ENCODE measurements around the gene NMNAT2. TPM values are rescaled to one million over a fixed set of nuclear protein-coding genes. Genes with fewer than 3 reads are reported as not detected.

NMNAT2 gene
- total and polyA plus RNA-seq, 10 of the 15 experiments (the other 5 are each of a cell fraction or from before 2014, with no cell fraction given) = 0.02 to 2.0 (median 0.60) TPM

GRCh38 chr1:183379951-183380350 lies 38.2 kb downstream of the NMNAT2 start (continued):
- TF ChIP-seq RUNX3 (IDR thresholded peaks at IDR 0.05; ENCODE audit: low read length) = no peak

GRCh38 chr1:183375381-183375780 lies 42.8 kb downstream of the NMNAT2 start:
- intact Hi-C loops (cut with micrococcal nuclease; ENCODE audit: unreplicated experiment) = no loop called here
- no peak for DNase-seq (ENCODE audit: low read depth, low spot score)
- in situ Hi-C loops (cut with MboI) = no loop called here
- ChIA-PET SMC1A (ENCODE audit: uncharacterized antibody, unreplicated experiment) (interaction anchor here (1.0 to 1.4 kb wide), 2 partner anchors 43 to 165 kb away, joined by 3 read pairs; no protein-coding TSS in a partner anchor), RAD21 (ENCODE audit: unreplicated experiment) (no interaction called here), POLR2A (no interaction called here), CTCF (no interaction called here)
- no peaks in the 10 kb centered on the region for H3K9me3 ChIP-seq (replicated peaks; ENCODE audit: control insufficient read depth, insufficient read depth, low read length)
- BruUV-seq (replicated peaks) = no TSS peak
- no peaks in the 10 kb centered on the region for H3K79me2 ChIP-seq (ENCODE audit: control insufficient read depth, insufficient read depth, low read length)
- H3K36me3 ChIP-seq (ENCODE audit: control insufficient read depth in 2 of 2, insufficient read depth in 2 of 2, low read length in 1 of 2) = no peaks in the 10 kb centered on the region
- no peak overlapping the region for H3K9ac ChIP-seq (ENCODE audit: control insufficient read depth, insufficient read depth, low read length)
- no peaks in the 10 kb centered on the region; a peak in 1 of 4 replicates for H3K27me3 ChIP-seq (replicated peaks in 1 of 2; ENCODE audit: control insufficient read depth in 2 of 2, insufficient read depth in 2 of 2, low read length in 1 of 2)
- no peaks in the 10 kb centered on the region for H3K4me1 ChIP-seq (ENCODE audit: control insufficient read depth, insufficient read depth, low read length)
- no peak for FAIRE-seq
- no peak overlapping the region for H3K4me3 ChIP-seq
- 2% methylated on average over 2 of the region's 2 CpGs for WGBS (ENCODE audit: insufficient coverage, insufficient replicate concordance, low lambda C conversion rate, missing lambda C conversion rate)
- TF ChIP-seq IKZF2 (IDR thresholded peaks at IDR 0.05) = no peak
- no peak for TF ChIP-seq E2F4 (IDR thresholded peaks at IDR 0.05; ENCODE audit: low read depth, low read length)
- no peak for TF ChIP-seq RAD21 (IDR thresholded peaks at IDR 0.05; ENCODE audit: insufficient read depth, low read depth, low read length)
- TF ChIP-seq RELA (IDR thresholded peaks at IDR 0.05; ENCODE audit: borderline replicate concordance, partially characterized antibody) = no peak
- no peak overlapping the region for H3K4me2 ChIP-seq (ENCODE audit: control insufficient read depth, insufficient read depth)
- no peak overlapping the region for H2AFZ ChIP-seq (ENCODE audit: control insufficient read depth, low read depth, low read length)
- ATAC-seq = no peak
- no peaks in the 10 kb centered on the region; the same call in 1 of the 2 replicates for H4K20me1 ChIP-seq (ENCODE audit: control insufficient read depth, insufficient read depth)
- no peak overlapping the region for H3K27ac ChIP-seq (ENCODE audit: control insufficient read depth, insufficient read depth)

- no peak for TF ChIP-seq NFXL1 (IDR thresholded peaks at IDR 0.05; ENCODE audit: borderline replicate concordance)
- no peak for TF ChIP-seq MXI1 (IDR thresholded peaks at IDR 0.05; ENCODE audit: low read depth, low read length)
- TF ChIP-seq NR2C1 (IDR thresholded peaks at IDR 0.05) = no peak
- no peak for TF ChIP-seq PAX8 (IDR thresholded peaks at IDR 0.05)
- no peak overlapping the region for H3K9ac ChIP-seq (ENCODE audit: control insufficient read depth, insufficient read depth, low read length)
- in situ Hi-C loops (cut with MboI) (no loop called here), intact Hi-C loops (cut with micrococcal nuclease; ENCODE audit: unreplicated experiment) (no loop called here)
- FAIRE-seq (no peak), DNase-seq (ENCODE audit: low read depth, low spot score) (no peak), ATAC-seq (no peak)
- no peak overlapping the region for H3K4me3 ChIP-seq
- H3K9me3 ChIP-seq (replicated peaks; ENCODE audit: control insufficient read depth, insufficient read depth, low read length) = no peaks in the 10 kb centered on the region
- no peak overlapping the region for H3K4me2 ChIP-seq (ENCODE audit: control insufficient read depth, insufficient read depth)
- H3K27ac ChIP-seq (ENCODE audit: control insufficient read depth, insufficient read depth) = no peak overlapping the region
- no peaks in the 10 kb centered on the region; the same call in 1 of the 2 replicates for H4K20me1 ChIP-seq (ENCODE audit: control insufficient read depth, insufficient read depth)
- WGBS (ENCODE audit: insufficient coverage, insufficient replicate concordance, low lambda C conversion rate, missing lambda C conversion rate) = 3% methylated on average over 2 of the region's 2 CpGs
- no peak overlapping the region for H2AFZ ChIP-seq (ENCODE audit: control insufficient read depth, low read depth, low read length)
- ChIA-PET RAD21 (ENCODE audit: unreplicated experiment) (no interaction called here), SMC1A (ENCODE audit: uncharacterized antibody, unreplicated experiment) (interaction anchor here (0.6 to 1.4 kb wide), 3 partner anchors 42 to 326 kb away, joined by 3 to 4 read pairs (median 3); no protein-coding TSS in a partner anchor), CTCF (no interaction called here), POLR2A (no interaction called here)
- H3K27me3 ChIP-seq (replicated peaks in 1 of 2; ENCODE audit: control insufficient read depth in 2 of 2, insufficient read depth in 2 of 2, low read length in 1 of 2) = no peaks in the 10 kb centered on the region; a peak in 1 of 4 replicates
- H3K4me1 ChIP-seq (ENCODE audit: control insufficient read depth, insufficient read depth, low read length) = no peaks in the 10 kb centered on the region
- BruUV-seq (replicated peaks) = no TSS peak
- no peaks in the 10 kb centered on the region for H3K79me2 ChIP-seq (ENCODE audit: control insufficient read depth, insufficient read depth, low read length)
- no peaks in the 10 kb centered on the region for H3K36me3 ChIP-seq (ENCODE audit: control insufficient read depth in 2 of 2, insufficient read depth in 2 of 2, low read length in 1 of 2)
Measured at GRCh38 chr1:183374825-183375224, 43.4 kb downstream of the NMNAT2 start.

Data from GM12878 (cell line).